H9 (cell line): ENCODE measurements around the gene TNIK. TPM values are rescaled to one million over a fixed set of nuclear protein-coding genes. Genes with fewer than 3 reads are reported as not detected.

Experiments
- DNase-seq: peaks from one replicate; pipeline ENCODE4 v3.0.0-alpha.2; 2017
- H2AFZ ChIP-seq: one replicate; pipeline ENCODE4 v1.6.1; 2013; ENCODE audit warnings: mild to moderate bottlenecking, low read length, control low read depth, moderate library complexity
- H2AK5ac ChIP-seq: 2 replicates; pipeline ENCODE4 v1.6.1; 2013; ENCODE audit warnings: low read length, control low read depth, mixed read lengths; ENCODE audit not compliant: insufficient read length
- H2BK120ac ChIP-seq: one replicate; pipeline ENCODE4 v1.6.1; 2013; ENCODE audit warnings: low read depth, mild to moderate bottlenecking, low read length, control low read depth, inconsistent platforms; ENCODE audit not compliant: poor library complexity, severe bottlenecking
- H2BK12ac ChIP-seq: 2 replicates; pipeline ENCODE4 v1.6.1; 2013; ENCODE audit warnings: low read length, control low read depth, mixed read lengths, low read depth; ENCODE audit not compliant: insufficient read length
- H2BK15ac ChIP-seq: 2 replicates; pipeline ENCODE4 v1.6.1; 2013; ENCODE audit warnings: low read depth, low read length, control low read depth
- H2BK20ac ChIP-seq: one replicate; pipeline ENCODE4 v1.6.1; 2013; ENCODE audit warnings: low read depth, mild to moderate bottlenecking, low read length, control low read depth, inconsistent platforms; ENCODE audit not compliant: poor library complexity, severe bottlenecking
- H2BK5ac ChIP-seq: 2 replicates; pipeline ENCODE4 v1.6.1; 2013; ENCODE audit warnings: low read length, control low read depth, mixed read lengths; ENCODE audit not compliant: insufficient read length
- H3K14ac ChIP-seq: 2 replicates; pipeline ENCODE4 v1.6.1; 2013; ENCODE audit warnings: low read length, control low read depth; ENCODE audit not compliant: insufficient read depth
- H3K18ac ChIP-seq: 2 replicates; pipeline ENCODE4 v1.6.1; 2013; ENCODE audit warnings: low read depth, mild to moderate bottlenecking, mixed read lengths, low read length, control low read depth; ENCODE audit not compliant: insufficient read length
- H3K23ac ChIP-seq: 2 replicates; pipeline ENCODE4 v1.6.1; 2013; ENCODE audit warnings: low read length, control low read depth, mixed read lengths, low read depth; ENCODE audit not compliant: insufficient read length
- H3K23me2 ChIP-seq: 2 replicates; pipeline ENCODE4 v1.6.1; 2013; ENCODE audit warnings: low read depth, mild to moderate bottlenecking, mixed read lengths, low read length, control low read depth; ENCODE audit not compliant: insufficient read length, poor library complexity, severe bottlenecking
- H3K27ac ChIP-seq: 2 replicates; pipeline ENCODE4 v1.5.1; 2013; ENCODE audit warnings: low read length, control low read depth, mixed read lengths, low read depth; ENCODE audit not compliant: insufficient read length
- H3K27me3 ChIP-seq: 2 replicates; pipeline ENCODE4 v1.6.1; 2013; ENCODE audit warnings: low read length, control low read depth, inconsistent platforms; ENCODE audit not compliant: insufficient read depth
- H3K4ac ChIP-seq: 2 replicates; pipeline ENCODE4 v1.6.1; 2013; ENCODE audit warnings: low read depth, mild to moderate bottlenecking, control low read depth, inconsistent platforms, low read length, moderate library complexity
- H3K4me1 ChIP-seq: 2 replicates; pipeline ENCODE4 v1.6.1; 2013; ENCODE audit warnings: low read length, control low read depth, inconsistent platforms; ENCODE audit not compliant: insufficient read depth
- H3K4me2 ChIP-seq: 2 replicates; pipeline ENCODE4 v1.6.1; 2013; ENCODE audit warnings: low read length, control low read depth, mixed read lengths; ENCODE audit not compliant: insufficient read length, insufficient read depth
- H3K56ac ChIP-seq: 2 replicates; pipeline ENCODE4 v1.6.1; 2013; ENCODE audit warnings: low read depth, mild to moderate bottlenecking, mixed read lengths, low read length, control low read depth; ENCODE audit not compliant: insufficient read length
- H3K79me1 ChIP-seq: 2 replicates; pipeline ENCODE4 v1.6.1; 2013; ENCODE audit warnings: low read depth, mild to moderate bottlenecking, moderate library complexity, low read length, control low read depth, inconsistent platforms; ENCODE audit not compliant: insufficient read depth, poor library complexity, severe bottlenecking
- H3K79me2 ChIP-seq: 2 replicates; pipeline ENCODE4 v1.6.1; 2013; ENCODE audit warnings: low read length, control low read depth, inconsistent platforms; ENCODE audit not compliant: insufficient read depth
- H3K9ac ChIP-seq: 2 replicates; pipeline ENCODE4 v1.6.1; 2013; ENCODE audit warnings: low read length, control low read depth, mixed read lengths; ENCODE audit not compliant: insufficient read length; ENCODE audit errors: extremely low read depth
- H3K9me3 ChIP-seq: one replicate; pipeline ENCODE4 v1.6.1; 2013; ENCODE audit warnings: low read depth, low read length, inconsistent platforms; ENCODE audit not compliant: control insufficient read depth
- H3T11ph ChIP-seq: one replicate; pipeline ENCODE4 v1.6.1; 2013; ENCODE audit warnings: mild to moderate bottlenecking, low read length, control low read depth, inconsistent platforms
- H4K20me1 ChIP-seq: one replicate; pipeline ENCODE4 v1.6.1; 2013; ENCODE audit not compliant: control insufficient read depth, insufficient read length, insufficient read depth
- H4K5ac ChIP-seq: 2 replicates; pipeline ENCODE4 v1.6.1; 2013; ENCODE audit warnings: low read depth, mild to moderate bottlenecking, mixed read lengths, low read length, control low read depth; ENCODE audit not compliant: insufficient read length
- H4K8ac ChIP-seq: replicated peaks from 2 replicates; pipeline ENCODE4 v1.6.1; 2013; ENCODE audit warnings: low read length, control low read depth, mixed read lengths, low read depth; ENCODE audit not compliant: insufficient read length
- H4K91ac ChIP-seq: 2 replicates; pipeline ENCODE4 v1.6.1; 2013; ENCODE audit warnings: low read depth, mild to moderate bottlenecking, moderate library complexity, mixed read lengths, low read length, control low read depth; ENCODE audit not compliant: insufficient read length
- H3K27ac Mint-ChIP-seq, 3 experiments: 2 replicates in 2 of 3; 3 replicates in 1 of 3; pipeline ENCODE4 v1.8.0; 2020 to 2021; ENCODE audit warnings: mixed read lengths in 3 of 3, mild to moderate bottlenecking in 1 of 3, moderate library complexity in 1 of 3
- H3K27me3 Mint-ChIP-seq: 2 replicates; pipeline ENCODE4 v1.8.0; 2021; ENCODE audit warnings: low read depth, mild to moderate bottlenecking, moderate library complexity, mixed read lengths
- H3K36me3 Mint-ChIP-seq, 3 experiments: 2 replicates in 2 of 3; 3 replicates in 1 of 3; pipeline ENCODE4 v1.8.0; 2020 to 2021; ENCODE audit warnings: low read depth in 3 of 3, mixed read lengths in 3 of 3; ENCODE audit not compliant: insufficient read depth in 1 of 3
- H3K4me1 Mint-ChIP-seq, 2 experiments: 2 replicates each; pipeline ENCODE4 v1.8.0; 2020; ENCODE audit warnings: mixed read lengths in 2 of 2
- H3K4me3 Mint-ChIP-seq, 2 experiments: 2 replicates in 1 of 2; 3 replicates in 1 of 2; pipeline ENCODE4 v1.8.0; 2020 to 2021; ENCODE audit warnings: mild to moderate bottlenecking in 2 of 2, mixed read lengths in 2 of 2, moderate library complexity in 1 of 2
- H3K9me3 Mint-ChIP-seq, 2 experiments: 2 replicates in 1 of 2; 3 replicates in 1 of 2; pipeline ENCODE4 v1.8.0; 2020; ENCODE audit warnings: mild to moderate bottlenecking in 2 of 2, mixed read lengths in 2 of 2, moderate library complexity in 1 of 2
- CTCF ChIP-seq: fragments of 200-600 bp; sonication (generic); conservative IDR thresholded peaks from 3 replicates; pipeline ENCODE4 v1.8.0; 2021; ENCODE audit warnings: antibody characterized with exemption, mild to moderate bottlenecking
- WGBS: extraction: QIAGEN DNeasy Blood & Tissue Kit; methylation state at CpG from one replicate; pipeline ENCODE4 v1.1.7; 2013; ENCODE audit warnings: missing lambda C conversion rate, low lambda C conversion rate, mixed read lengths; ENCODE audit not compliant: insufficient read length; ENCODE audit errors: extremely low coverage; 5-methylcytosine and 5-hydroxymethylcytosine counted together
- total RNA-seq: library from RNA; stranded (reverse); gene quantifications from 2 replicates; pipeline ENCODE4 v1.2.1, GENCODE V29; 2021

TNIK gene
- total RNA-seq, 1 experiment from 2014 or later, result 15.9 TPM

GRCh38 chr3:171058058-171058457 is 402.1 kb downstream of the TNIK start:
- Mint-ChIP-seq H3K4me1 (peaks cover 13 to 18% of the 10 kb centered on the region in 2 experiments), H3K36me3 (peaks cover 0 to 2% (median 0%) of the 10 kb centered on the region in 3 experiments; a peak in 2 of 7 replicates), H3K27ac (no peak overlapping the region), H3K27me3 (no peaks in the 10 kb centered on the region), H3K9me3 (no peaks in the 10 kb centered on the region; a peak in 1 of 5 replicates), H3K4me3 (no peak overlapping the region)
- TF ChIP-seq CTCF, result no peak
- H2BK12ac ChIP-seq, result no peak overlapping the region
- H3K23me2 ChIP-seq, result no peaks in the 10 kb centered on the region
- DNase-seq, result no peak
- H3K56ac ChIP-seq, result no peak overlapping the region
- H3K4me2 ChIP-seq, result no peak overlapping the region
- no peak overlapping the region for H2AFZ ChIP-seq
- no peak overlapping the region for H3K27ac ChIP-seq
- H3K4me1 ChIP-seq, result peaks cover 5% of the 10 kb centered on the region; the same call in 1 of the 2 replicates
- H2BK120ac ChIP-seq, result no peak overlapping the region
- no peak overlapping the region for H3T11ph ChIP-seq
- H3K23ac ChIP-seq, result no peak overlapping the region
- H3K27me3 ChIP-seq, result no peaks in the 10 kb centered on the region
- no peak overlapping the region for H2BK5ac ChIP-seq
- H2AK5ac ChIP-seq, result no peak overlapping the region
- no peak overlapping the region for H3K9ac ChIP-seq
- no CpG with 5 or more reads among the region's 1 CpG for WGBS
- no peak overlapping the region for H3K14ac ChIP-seq
- no peak overlapping the region for H4K8ac ChIP-seq
- H4K5ac ChIP-seq, result no peak overlapping the region
- no peak overlapping the region for H3K18ac ChIP-seq
- H3K4ac ChIP-seq, result no peak overlapping the region
- H2BK15ac ChIP-seq, result no peak overlapping the region
- H3K9me3 ChIP-seq, result no peaks in the 10 kb centered on the region
- no peak overlapping the region for H4K91ac ChIP-seq
- no peaks in the 10 kb centered on the region for H3K79me2 ChIP-seq
- no peaks in the 10 kb centered on the region for H4K20me1 ChIP-seq
- no peak overlapping the region for H2BK20ac ChIP-seq
- no peaks in the 10 kb centered on the region for H3K79me1 ChIP-seq
